Measurements from ENCODE around the gene FCAMR.

- no peak for TF ChIP-seq CTCF (IDR thresholded peaks at IDR 0.05)
- no peak for TF ChIP-seq POLR2AphosphoS5 (IDR thresholded peaks at IDR 0.05)
- no peak for TF ChIP-seq EP300 (IDR thresholded peaks at IDR 0.05)
These were observed 38.1 kb downstream of the FCAMR start for GRCh38 chr1:206932177-206932576.
